Osteoblast (primary cell): ENCODE results near the gene CCDC88B. TPM values are rescaled to one million over a fixed set of nuclear protein-coding genes. Genes with fewer than 3 reads are reported as not detected.

Source experiments
- DNase-seq: peaks from one replicate; pipeline ENCODE4 v3.0.0; 2011; ENCODE audit warnings: low spot score, mixed read lengths; ENCODE audit not compliant: insufficient read length; ENCODE audit errors: missing footprints
- H2AFZ ChIP-seq: 2 replicates; pipeline ENCODE4 v1.6.0; 2011; ENCODE audit warnings: mild to moderate bottlenecking, low read length
- H3K27ac ChIP-seq: 2 replicates; pipeline ENCODE4 v1.5.1; 2011; ENCODE audit warnings: mild to moderate bottlenecking, low read depth, low read length, moderate library complexity
- H3K27me3 ChIP-seq: 2 replicates; pipeline ENCODE4 v1.6.0; 2012; ENCODE audit warnings: mild to moderate bottlenecking, control low read depth, inconsistent platforms, low read length, moderate library complexity; ENCODE audit not compliant: insufficient read depth
- H3K36me3 ChIP-seq: 2 replicates; pipeline ENCODE4 v1.5.1; 2011; ENCODE audit warnings: mild to moderate bottlenecking, low read length, control low read depth, moderate library complexity; ENCODE audit not compliant: insufficient read depth
- H3K4me1 ChIP-seq: 2 replicates; pipeline ENCODE4 v1.5.1; 2011; ENCODE audit warnings: mild to moderate bottlenecking, low read length, control low read depth, moderate library complexity; ENCODE audit not compliant: insufficient read depth
- H3K4me2 ChIP-seq: 2 replicates; pipeline ENCODE4 v1.6.0; 2011; ENCODE audit warnings: mild to moderate bottlenecking, low read length; ENCODE audit not compliant: insufficient read depth
- H3K4me3 ChIP-seq: fragments of 200-600 bp; sonication (generic); 3 replicates; pipeline ENCODE4 v1.5.1; 2012; ENCODE audit warnings: mild to moderate bottlenecking, low read length, inconsistent platforms; ENCODE audit not compliant: insufficient read depth
- H3K79me2 ChIP-seq: 2 replicates; pipeline ENCODE4 v1.6.0; 2012; ENCODE audit warnings: mild to moderate bottlenecking, low read length, control low read depth, inconsistent platforms; ENCODE audit not compliant: insufficient read depth
- H3K9me3 ChIP-seq: 2 replicates; pipeline ENCODE4 v1.5.1; 2011; ENCODE audit warnings: low read depth, low read length, control low read depth
- H4K20me1 ChIP-seq: 2 replicates; pipeline ENCODE4 v1.6.0; 2012; ENCODE audit warnings: mild to moderate bottlenecking, low read length, control low read depth; ENCODE audit not compliant: insufficient read depth
- CTCF ChIP-seq: IDR thresholded peaks from 2 replicates; pipeline ENCODE4 v1.5.1; 2011; ENCODE audit warnings: mild to moderate bottlenecking, low read depth, low read length, moderate library complexity; ENCODE audit errors: extremely low read depth
- total RNA-seq: library from RNA; depleted of rRNA; stranded (reverse); fragments of >200 nt; gene quantifications from 2 replicates; pipeline ENCODE4 v1.2.3, GENCODE V29; 2012

CCDC88B gene
- total RNA-seq, 1 donor = 1.4 TPM

DNA sequence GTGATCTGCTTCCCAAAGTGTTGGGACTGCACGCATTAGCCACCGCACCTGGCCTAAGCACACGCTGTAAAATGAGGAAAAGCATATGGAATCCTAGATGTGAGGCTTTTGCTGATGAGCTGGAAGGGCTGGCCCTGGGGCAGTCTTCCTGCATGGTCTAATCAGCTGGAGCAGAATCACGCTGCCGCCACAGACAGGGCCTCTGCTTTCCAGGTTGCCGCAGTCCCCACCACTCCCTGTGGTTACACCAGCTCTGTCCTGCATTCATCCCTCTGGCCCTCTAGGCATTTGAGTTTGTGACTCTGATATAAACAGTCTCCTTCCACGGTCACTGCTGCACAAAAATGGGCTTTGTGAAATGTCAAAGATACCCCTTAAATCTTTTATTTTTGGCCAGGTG lies 36.1 kb downstream of the CCDC88B start:
- DNase-seq = peak; percentile 32
- Histone ChIP-seq H3K9me3 (no peaks in the 10 kb centered on the region), H3K36me3 (no peaks in the 10 kb centered on the region), H2AFZ (no peak overlapping the region), H4K20me1 (no peaks in the 10 kb centered on the region), H3K79me2 (no peaks in the 10 kb centered on the region), H3K27ac (no peak overlapping the region), H3K4me2 (no peak overlapping the region), H3K4me1 (peaks cover 8% of the 10 kb centered on the region), H3K4me3 (no peak overlapping the region), H3K27me3 (no peaks in the 10 kb centered on the region)
- TF ChIP-seq CTCF = no peak

DNA sequence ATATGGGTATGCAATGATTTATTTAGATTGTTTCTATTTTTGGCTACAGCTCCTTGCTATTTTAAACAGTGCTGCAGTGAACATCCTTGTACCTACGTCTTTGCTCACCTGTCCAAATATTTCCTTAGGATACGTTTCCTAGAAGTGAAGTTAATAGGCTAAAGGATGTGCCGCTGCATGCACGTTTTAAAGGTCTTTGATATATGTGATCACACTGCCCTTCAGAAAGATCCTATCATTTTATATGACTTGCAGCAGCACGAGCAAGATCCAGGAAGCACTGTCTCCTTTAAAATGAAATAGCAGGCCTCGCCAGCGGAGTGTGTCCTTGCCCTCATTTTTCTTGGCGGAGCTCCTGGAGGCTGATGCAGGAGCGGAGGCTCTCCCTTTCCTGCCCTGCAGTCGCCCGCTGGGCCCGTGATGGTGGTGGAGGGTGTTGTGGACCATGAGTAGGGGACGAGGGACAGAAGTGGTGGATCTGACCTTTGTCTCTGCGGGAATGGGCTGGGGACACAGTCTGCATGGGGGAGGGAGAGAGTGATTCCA lies 38.4 kb downstream of the CCDC88B start:
- DNase-seq = peak; percentile 95
- peak overlapping the region; percentile 68 for H3K4me2 ChIP-seq

GRCh38 chr11:64379160-64379559 lies 39.2 kb downstream of the CCDC88B start:
- H2AFZ ChIP-seq = no peak overlapping the region
- no peaks in the 10 kb centered on the region for H3K27me3 ChIP-seq
- no peak for TF ChIP-seq CTCF
- H3K27ac ChIP-seq = no peak overlapping the region
- DNase-seq = no peak
- H4K20me1 ChIP-seq = no peaks in the 10 kb centered on the region
- H3K4me1 ChIP-seq = peaks cover 8% of the 10 kb centered on the region
- H3K9me3 ChIP-seq = no peaks in the 10 kb centered on the region
- no peaks in the 10 kb centered on the region for H3K36me3 ChIP-seq
- no peaks in the 10 kb centered on the region for H3K79me2 ChIP-seq
- H3K4me3 ChIP-seq = no peak overlapping the region
- H3K4me2 ChIP-seq = peak overlapping the region; percentile 68

More for the DNA sequence above, 38.4 kb downstream of the CCDC88B start:
- H3K4me1 ChIP-seq = peaks cover 8% of the 10 kb centered on the region
- no peaks in the 10 kb centered on the region for H4K20me1 ChIP-seq
- H3K27me3 ChIP-seq = no peaks in the 10 kb centered on the region
- H2AFZ ChIP-seq = peak overlapping the region; percentile 61
- H3K79me2 ChIP-seq = no peaks in the 10 kb centered on the region
- TF ChIP-seq CTCF = no peak
- peak overlapping the region; percentile 39 for H3K4me3 ChIP-seq
- no peaks in the 10 kb centered on the region for H3K9me3 ChIP-seq
- no peak overlapping the region for H3K27ac ChIP-seq
- no peaks in the 10 kb centered on the region for H3K36me3 ChIP-seq

DNA sequence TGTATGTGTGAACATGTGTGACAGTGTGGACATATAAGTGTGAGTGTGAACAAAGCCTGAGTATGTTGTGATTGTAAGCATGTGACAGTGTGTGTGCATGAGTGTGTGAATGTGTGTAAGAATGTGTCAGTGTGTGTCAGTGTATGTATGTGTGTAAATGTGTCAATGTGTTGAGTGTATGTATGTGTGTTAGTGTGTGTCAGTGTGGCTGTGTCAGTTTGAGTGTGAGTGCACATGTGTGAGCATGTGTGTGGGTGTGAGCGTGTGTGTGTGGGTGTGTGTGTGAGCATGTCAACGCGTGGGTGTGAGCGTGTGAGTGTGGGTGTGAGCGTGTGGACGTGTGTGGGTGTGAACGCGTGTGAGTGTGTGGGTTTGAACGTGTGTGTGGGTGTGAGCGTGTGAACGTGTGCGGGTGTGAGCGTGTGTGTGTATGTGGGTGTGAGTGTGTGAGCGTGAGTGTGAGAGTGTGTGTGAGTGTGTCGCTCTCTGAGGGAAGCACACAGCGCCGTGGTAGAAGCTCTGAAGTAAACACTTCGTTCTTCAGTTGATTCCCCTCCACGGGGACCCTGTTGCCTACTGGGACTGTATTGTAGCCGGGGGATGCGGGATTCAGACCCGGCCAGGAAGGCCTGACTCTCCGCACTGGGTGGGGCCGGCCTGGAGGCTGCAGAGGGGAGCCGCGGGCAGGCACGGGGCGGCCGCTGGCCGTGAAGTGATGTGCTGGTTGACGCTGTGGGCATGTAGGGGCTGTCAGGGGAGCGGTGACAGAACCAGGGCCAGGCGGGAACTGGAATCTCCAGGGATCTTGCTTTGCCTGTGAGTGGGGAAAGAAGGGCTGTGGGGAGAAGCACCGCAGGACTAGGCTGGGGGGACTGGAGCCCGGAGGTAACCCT lies 40.1 kb downstream of the CCDC88B start:
- no peak for TF ChIP-seq CTCF
- no peak overlapping the region for H2AFZ ChIP-seq
- peak; percentile 49 for DNase-seq
- H3K27me3 ChIP-seq = no peaks in the 10 kb centered on the region
- H3K36me3 ChIP-seq = no peaks in the 10 kb centered on the region
- peaks cover 8% of the 10 kb centered on the region for H3K4me1 ChIP-seq
- H3K27ac ChIP-seq = no peak overlapping the region
- no peaks in the 10 kb centered on the region for H4K20me1 ChIP-seq
- no peaks in the 10 kb centered on the region for H3K79me2 ChIP-seq
- H3K9me3 ChIP-seq = no peaks in the 10 kb centered on the region
- H3K4me2 ChIP-seq = no peak overlapping the region
- no peak overlapping the region for H3K4me3 ChIP-seq
